ENCODE results near the gene LIPT1.

GRCh38 chr2:99205491-99205890 is 50.7 kb downstream of the LIPT1 start:
- TF ChIP-seq CTCF (conservative IDR thresholded peaks at IDR 0.05; ENCODE audit: low read depth, low read length) (no peak), POLR2A (IDR thresholded peaks at IDR 0.05; ENCODE audit: low read depth, low read length) (no peak), SMC3 (IDR thresholded peaks at IDR 0.05; ENCODE audit: low read depth, low read length) (no peak), RAD21 (IDR thresholded peaks at IDR 0.05; ENCODE audit: low read length) (no peak), MXI1 (IDR thresholded peaks at IDR 0.05; ENCODE audit: borderline replicate concordance, low read depth, low read length) (no peak), BHLHE40 (IDR thresholded peaks at IDR 0.05; ENCODE audit: low read depth, low read length) (no peak)

All from IMR-90 (cell line).